Measurements from ENCODE around the gene WASF2. TPM values are rescaled to one million over a fixed set of nuclear protein-coding genes. Genes with fewer than 3 reads are reported as not detected.
"Not testable (repeated sequence)": the region's sequence is repeated elsewhere in the genome, so short reads cannot be mapped to it uniquely, and the experiment has no call there.

Gene WASF2
- total RNA-seq, 1 experiment from 2014 or later, result 65.9 TPM

DNA sequence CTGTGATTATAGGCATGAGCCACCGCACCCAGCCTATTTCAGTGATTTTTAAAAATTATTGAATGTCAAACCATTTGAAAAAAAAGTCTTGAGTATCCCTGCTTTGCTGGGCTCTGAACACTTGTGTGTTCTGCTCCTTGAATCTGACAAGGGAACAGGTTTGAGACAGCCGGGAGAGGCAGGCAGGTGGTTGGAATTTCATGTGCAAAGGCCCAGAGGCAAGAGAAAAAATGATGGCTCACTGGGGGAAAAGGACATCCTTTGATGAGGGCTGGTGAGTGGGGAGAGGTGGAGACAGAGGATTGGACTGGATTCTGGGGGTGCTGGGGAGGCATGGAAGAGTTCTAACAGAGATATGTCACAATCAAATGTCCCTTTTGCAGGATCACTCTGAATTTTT, 13.1 kb upstream of the WASF2 start:
- no peak overlapping the region for H3K9ac ChIP-seq (ENCODE audit: extremely low read depth, insufficient read length, low read length)
- no peak overlapping the region for H2BK20ac ChIP-seq (ENCODE audit: low read depth, low read length, poor library complexity, severe bottlenecking)
- Mint-ChIP-seq H3K27me3 (ENCODE audit: low read depth) (no peaks in the 10 kb centered on the region; the same call in 1 of the 2 replicates), H3K36me3 (ENCODE audit: insufficient read depth in 1 of 3, low read depth in 3 of 3) (0 out of 7 replicates have a peak, but pooled peaks cover 0 to 3% (median 0%) of the 10 kb centered on the region in 3 experiments), H3K9me3 (peaks cover 0 to 1% of the 10 kb centered on the region in 2 experiments; a peak in 2 of 5 replicates), H3K27ac (no peak overlapping the region), H3K4me1 (peaks cover 14 to 25% of the 10 kb centered on the region in 2 experiments), H3K4me3 (no peak overlapping the region)
- H3K79me1 ChIP-seq (ENCODE audit: insufficient read depth, low read depth, low read length, poor library complexity, severe bottlenecking), result no peaks in the 10 kb centered on the region
- TF ChIP-seq CTCF (conservative IDR thresholded peaks at IDR 0.05), result no peak
- H2BK5ac ChIP-seq (ENCODE audit: insufficient read length, low read length), result no peak overlapping the region
- H3K18ac ChIP-seq (ENCODE audit: insufficient read length, low read depth, low read length), result no peak overlapping the region
- no peaks in the 10 kb centered on the region for H3K4me1 ChIP-seq (ENCODE audit: insufficient read depth, low read length)
- H3K4me2 ChIP-seq (ENCODE audit: insufficient read depth, insufficient read length, low read length), result no peak overlapping the region
- H2AFZ ChIP-seq (ENCODE audit: low read length), result no peak overlapping the region
- H3K14ac ChIP-seq (ENCODE audit: insufficient read depth, low read length), result no peak overlapping the region
- H4K8ac ChIP-seq (replicated peaks; ENCODE audit: insufficient read length, low read depth, low read length), result no peak overlapping the region
- H2BK12ac ChIP-seq (ENCODE audit: insufficient read length, low read depth, low read length), result no peak overlapping the region
- no peak overlapping the region for H4K5ac ChIP-seq (ENCODE audit: insufficient read length, low read depth, low read length)
- H3K23me2 ChIP-seq (ENCODE audit: insufficient read length, low read depth, low read length, poor library complexity, severe bottlenecking), result no peaks in the 10 kb centered on the region
- no peaks in the 10 kb centered on the region for H3K79me2 ChIP-seq (ENCODE audit: insufficient read depth, low read length)
- H4K20me1 ChIP-seq (ENCODE audit: control insufficient read depth, insufficient read depth, insufficient read length), result no peaks in the 10 kb centered on the region
- H3K27me3 ChIP-seq (ENCODE audit: insufficient read depth, low read length), result no peaks in the 10 kb centered on the region
- no peaks in the 10 kb centered on the region for H3K9me3 ChIP-seq (ENCODE audit: control insufficient read depth, low read depth, low read length)
- H2BK15ac ChIP-seq (ENCODE audit: low read depth, low read length), result no peak overlapping the region
- no CpG with 5 or more reads among the region's 2 CpGs for WGBS (ENCODE audit: extremely low coverage, insufficient read length, low lambda C conversion rate)
- H4K91ac ChIP-seq (ENCODE audit: insufficient read length, low read depth, low read length), result no peak overlapping the region
- no peak overlapping the region for H3K4ac ChIP-seq (ENCODE audit: low read depth, low read length)
- no peak overlapping the region for H3T11ph ChIP-seq (ENCODE audit: low read length)
- H2BK120ac ChIP-seq (ENCODE audit: low read depth, low read length, poor library complexity, severe bottlenecking), result no peak overlapping the region
- no peak for DNase-seq
- no peak overlapping the region for H3K56ac ChIP-seq (ENCODE audit: insufficient read length, low read depth, low read length)
- no peak overlapping the region for H3K23ac ChIP-seq (ENCODE audit: insufficient read length, low read depth, low read length)
- no peak overlapping the region for H3K27ac ChIP-seq (ENCODE audit: insufficient read length, low read depth, low read length)
- H2AK5ac ChIP-seq (ENCODE audit: insufficient read length, low read length), result no peak overlapping the region

- not testable (repeated sequence) for H3K23me2 ChIP-seq (ENCODE audit: insufficient read length, low read depth, low read length, poor library complexity, severe bottlenecking); H4K91ac ChIP-seq (ENCODE audit: insufficient read length, low read depth, low read length); H2AK5ac ChIP-seq (ENCODE audit: insufficient read length, low read length); H3K27ac ChIP-seq (ENCODE audit: insufficient read length, low read depth, low read length); H4K8ac ChIP-seq (replicated peaks; ENCODE audit: insufficient read length, low read depth, low read length); H2BK15ac ChIP-seq (ENCODE audit: low read depth, low read length); DNase-seq; H3K4me3 Mint-ChIP-seq; H3K14ac ChIP-seq (ENCODE audit: insufficient read depth, low read length); H3K9me3 Mint-ChIP-seq; H3K4me1 ChIP-seq (ENCODE audit: insufficient read depth, low read length); H3K79me2 ChIP-seq (ENCODE audit: insufficient read depth, low read length); H3K79me1 ChIP-seq (ENCODE audit: insufficient read depth, low read depth, low read length, poor library complexity, severe bottlenecking); H3T11ph ChIP-seq (ENCODE audit: low read length); H3K9me3 ChIP-seq (ENCODE audit: control insufficient read depth, low read depth, low read length); H3K4me2 ChIP-seq (ENCODE audit: insufficient read depth, insufficient read length, low read length); H3K27ac Mint-ChIP-seq; H4K20me1 ChIP-seq (ENCODE audit: control insufficient read depth, insufficient read depth, insufficient read length); H2BK5ac ChIP-seq (ENCODE audit: insufficient read length, low read length); H3K4ac ChIP-seq (ENCODE audit: low read depth, low read length); H3K27me3 Mint-ChIP-seq (ENCODE audit: low read depth); H3K56ac ChIP-seq (ENCODE audit: insufficient read length, low read depth, low read length); H2BK12ac ChIP-seq (ENCODE audit: insufficient read length, low read depth, low read length); H3K18ac ChIP-seq (ENCODE audit: insufficient read length, low read depth, low read length); H4K5ac ChIP-seq (ENCODE audit: insufficient read length, low read depth, low read length); H3K36me3 Mint-ChIP-seq (ENCODE audit: insufficient read depth in 1 of 3, low read depth in 3 of 3); H3K23ac ChIP-seq (ENCODE audit: insufficient read length, low read depth, low read length); H2BK120ac ChIP-seq (ENCODE audit: low read depth, low read length, poor library complexity, severe bottlenecking); H2AFZ ChIP-seq (ENCODE audit: low read length); H3K9ac ChIP-seq (ENCODE audit: extremely low read depth, insufficient read length, low read length); H3K27me3 ChIP-seq (ENCODE audit: insufficient read depth, low read length); H2BK20ac ChIP-seq (ENCODE audit: low read depth, low read length, poor library complexity, severe bottlenecking)
- no CpG with 5 or more reads among the region's 2 CpGs for WGBS (ENCODE audit: extremely low coverage, insufficient read length, low lambda C conversion rate)
- H3K4me1 Mint-ChIP-seq, result peaks cover 21 to 36% of the 10 kb centered on the region in 2 experiments
Observed at GRCh38 chr1:27501159-27501558, 11.2 kb upstream of the WASF2 start.
